Liver (tissue), 9 donors: ENCODE data around the gene HEBP2. TPM values are rescaled to one million over a fixed set of nuclear protein-coding genes. Genes with fewer than 3 reads are reported as not detected.

Source experiments
- DNase-seq: peaks from one replicate; pipeline ENCODE4 v3.0.0-alpha.2; 2017; ENCODE audit warnings: low spot score
- H3K27ac ChIP-seq, 2 donors: one replicate each; pipeline ENCODE4 v1.7.0; 2013; ENCODE audit warnings: inconsistent platforms in 2 of 2, low read length in 2 of 2, control low read depth in 1 of 2, low read depth in 1 of 2, mild to moderate bottlenecking in 1 of 2
- H3K27me3 ChIP-seq, 4 donors: one replicate each; pipeline versions ENCODE4 v1.6.1 to v1.7.0; 2013; ENCODE audit warnings: low read length in 3 of 4, inconsistent platforms in 1 of 4, mild to moderate bottlenecking in 1 of 4, moderate library complexity in 1 of 4; ENCODE audit not compliant: control insufficient read depth in 4 of 4, insufficient read depth in 4 of 4
- H3K36me3 ChIP-seq, 4 donors: one replicate each; pipeline versions ENCODE4 v1.6.1 to v1.7.0; 2013; ENCODE audit warnings: low read length in 3 of 4, mild to moderate bottlenecking in 3 of 4, low read depth in 1 of 4, moderate library complexity in 1 of 4; ENCODE audit not compliant: control insufficient read depth in 4 of 4, insufficient read depth in 3 of 4
- H3K4me1 ChIP-seq, 4 donors: one replicate each; pipeline versions ENCODE4 v1.6.1 to v1.7.0; 2013; ENCODE audit warnings: low read length in 3 of 4, mild to moderate bottlenecking in 3 of 4, moderate library complexity in 1 of 4; ENCODE audit not compliant: control insufficient read depth in 4 of 4, insufficient read depth in 4 of 4
- H3K4me3 ChIP-seq, 3 donors: one replicate each; pipeline versions ENCODE4 v1.6.1 to v1.7.0; 2013; ENCODE audit warnings: low read length in 3 of 3, control low read depth in 1 of 3, low read depth in 1 of 3, mild to moderate bottlenecking in 1 of 3
- H3K9ac ChIP-seq, 2 donors: one replicate each; pipeline ENCODE4 v1.7.0; 2013; ENCODE audit warnings: low read length in 2 of 2, mild to moderate bottlenecking in 2 of 2, moderate library complexity in 2 of 2, control low read depth in 1 of 2, low read depth in 1 of 2
- H3K9me3 ChIP-seq, 4 donors: one replicate each; pipeline versions ENCODE4 v1.6.1 to v1.7.0; 2013; ENCODE audit warnings: low read length in 3 of 4; ENCODE audit not compliant: control insufficient read depth in 4 of 4
- ATF3 ChIP-seq: IDR thresholded peaks from 2 replicates; pipeline ENCODE4 v1.6.1; 2016; ENCODE audit warnings: antibody characterized with exemption
- CTCF ChIP-seq: fragments of 150-350 bp; IDR thresholded peaks from 2 replicates; pipeline ENCODE4 v1.5.1; 2017; ENCODE audit warnings: improper control_type of control experiment, low read depth, low read length; ENCODE audit not compliant: missing input control
- EGR1 ChIP-seq, 2 donors: IDR thresholded peaks; 2 replicates each; pipeline ENCODE4 v1.6.1; 2016 to 2018; ENCODE audit warnings: antibody characterized with exemption in 2 of 2, low read depth in 2 of 2
- FOXA1 ChIP-seq: IDR thresholded peaks from 2 replicates; pipeline ENCODE4 v1.6.1; 2016; ENCODE audit warnings: antibody characterized with exemption
- FOXA2 ChIP-seq: IDR thresholded peaks from 2 replicates; pipeline ENCODE4 v1.6.1; 2016; ENCODE audit warnings: antibody characterized with exemption
- GABPA ChIP-seq, 2 donors: IDR thresholded peaks in 1 of 2; conservative IDR thresholded peaks in 1 of 2; 2 replicates each; pipeline ENCODE4 v1.6.1; 2016; ENCODE audit warnings: antibody characterized with exemption in 2 of 2, mild to moderate bottlenecking in 1 of 2, moderate library complexity in 1 of 2
- HNF4A ChIP-seq, 2 donors: conservative IDR thresholded peaks; 2 replicates each; pipeline ENCODE4 v1.6.1; 2016; ENCODE audit warnings: antibody characterized with exemption in 2 of 2, mild to moderate bottlenecking in 2 of 2
- HNF4G ChIP-seq: IDR thresholded peaks from 2 replicates; pipeline ENCODE4 v1.6.1; 2016; ENCODE audit warnings: antibody characterized with exemption
- JUND ChIP-seq, 2 donors: IDR thresholded peaks; 2 replicates each; pipeline ENCODE4 v1.6.1; 2016; ENCODE audit warnings: antibody characterized with exemption in 2 of 2
- NR2F2 ChIP-seq: IDR thresholded peaks from 2 replicates; pipeline ENCODE4 v1.6.1; 2016; ENCODE audit warnings: antibody characterized with exemption
- RAD21 ChIP-seq, 2 donors: IDR thresholded peaks; 2 replicates each; pipeline ENCODE4 v1.6.1; 2016; ENCODE audit warnings: antibody characterized with exemption in 2 of 2, mild to moderate bottlenecking in 2 of 2
- SP1 ChIP-seq: IDR thresholded peaks from 2 replicates; pipeline ENCODE4 v1.6.1; 2018; ENCODE audit warnings: antibody characterized with exemption, mild to moderate bottlenecking
- TAF1 ChIP-seq: conservative IDR thresholded peaks from 2 replicates; pipeline ENCODE4 v1.6.1; 2016; ENCODE audit warnings: antibody characterized with exemption, mild to moderate bottlenecking
- YY1 ChIP-seq: IDR thresholded peaks from 2 replicates; pipeline ENCODE4 v1.6.1; 2016; ENCODE audit warnings: antibody characterized with exemption, mild to moderate bottlenecking
- ZBTB33 ChIP-seq: IDR thresholded peaks from 2 replicates; pipeline ENCODE4 v1.6.1; 2016; ENCODE audit warnings: antibody characterized with exemption
- WGBS: extraction: QIAGEN DNeasy Blood & Tissue Kit; methylation state at CpG from one replicate; pipeline ENCODE4 v1.1.7; 2013; 5-methylcytosine and 5-hydroxymethylcytosine counted together
- polyA plus RNA-seq, 2 donors: library from polyadenylated mRNA; stranded (reverse) in 1 of 2; unstranded in 1 of 2; fragments of 200-250 nt in 1 of 2; fragments of >200 nt in 1 of 2; fragmentation: Nextera tagmentation in 1 of 2; extraction: Ambion mirVana in 1 of 2; gene quantifications; one replicate each; pipeline versions ENCODE4 v1.2.1 to v1.2.3, GENCODE V29; 2013 to 2015
- total RNA-seq, 2 donors: library from RNA; depleted of rRNA; stranded (reverse); fragments of >200 nt; gene quantifications; one replicate each; pipeline ENCODE4 v1.2.3, GENCODE V29; 2014
- TF ChIP-seq, protein P1 (sequence below): IDR thresholded peaks from 2 replicates; pipeline ENCODE4 v1.6.1; 2016; ENCODE audit warnings: antibody characterized with exemption
- TF ChIP-seq, protein P2 (sequence below): IDR thresholded peaks from 2 replicates; pipeline ENCODE4 v1.6.1; 2016; ENCODE audit warnings: antibody characterized with exemption, mild to moderate bottlenecking
- donor health status: healthy.
- donor health status: healthy.
- donor health status: healthy.
- donor health status: healthy.
- donor health status: healthy.

HEBP2 gene
- total and polyA plus RNA-seq, 4 donors: 5.6 to 58.0 (median 16.8) TPM

- WGBS: 88% methylated on average over 3 of the region's 3 CpGs
- Histone ChIP-seq H3K27ac (no peak overlapping the region), H3K4me1 (peaks cover 1 to 25% (median 7%) of the 10 kb centered on the region in 4 donors), H3K4me3 (no peak overlapping the region), H3K9me3 (no peaks in the 10 kb centered on the region), H3K27me3 (no peaks in the 10 kb centered on the region), H3K36me3 (peaks cover 0 to 21% (median 16%) of the 10 kb centered on the region in 4 donors), H3K9ac (no peak overlapping the region)
- TF ChIP-seq FOXA1 (no peak), YY1 (no peak), FOXA2 (no peak), HNF4G (no peak), GABPA (IDR thresholded peaks at IDR 0.05 in 1 of 2, conservative IDR thresholded peaks at IDR 0.05 in 1 of 2) (no peak), NR2F2 (no peak), HNF4A (conservative IDR thresholded peaks at IDR 0.05) (no peak), CTCF (no peak), EGR1 (IDR thresholded peaks at IDR 0.05; ENCODE audit: low read depth in 2 of 2) (no peak), RAD21 (IDR thresholded peaks at IDR 0.05) (no peak), TAF1 (no peak), JUND (IDR thresholded peaks at IDR 0.05) (no peak), ZBTB33 (no peak), ATF3 (no peak), SP1 (no peak)
- TF ChIP-seq, protein P1, sequence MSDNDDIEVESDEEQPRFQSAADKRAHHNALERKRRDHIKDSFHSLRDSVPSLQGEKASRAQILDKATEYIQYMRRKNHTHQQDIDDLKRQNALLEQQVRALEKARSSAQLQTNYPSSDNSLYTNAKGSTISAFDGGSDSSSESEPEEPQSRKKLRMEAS: no peak
- TF ChIP-seq, protein P2, sequence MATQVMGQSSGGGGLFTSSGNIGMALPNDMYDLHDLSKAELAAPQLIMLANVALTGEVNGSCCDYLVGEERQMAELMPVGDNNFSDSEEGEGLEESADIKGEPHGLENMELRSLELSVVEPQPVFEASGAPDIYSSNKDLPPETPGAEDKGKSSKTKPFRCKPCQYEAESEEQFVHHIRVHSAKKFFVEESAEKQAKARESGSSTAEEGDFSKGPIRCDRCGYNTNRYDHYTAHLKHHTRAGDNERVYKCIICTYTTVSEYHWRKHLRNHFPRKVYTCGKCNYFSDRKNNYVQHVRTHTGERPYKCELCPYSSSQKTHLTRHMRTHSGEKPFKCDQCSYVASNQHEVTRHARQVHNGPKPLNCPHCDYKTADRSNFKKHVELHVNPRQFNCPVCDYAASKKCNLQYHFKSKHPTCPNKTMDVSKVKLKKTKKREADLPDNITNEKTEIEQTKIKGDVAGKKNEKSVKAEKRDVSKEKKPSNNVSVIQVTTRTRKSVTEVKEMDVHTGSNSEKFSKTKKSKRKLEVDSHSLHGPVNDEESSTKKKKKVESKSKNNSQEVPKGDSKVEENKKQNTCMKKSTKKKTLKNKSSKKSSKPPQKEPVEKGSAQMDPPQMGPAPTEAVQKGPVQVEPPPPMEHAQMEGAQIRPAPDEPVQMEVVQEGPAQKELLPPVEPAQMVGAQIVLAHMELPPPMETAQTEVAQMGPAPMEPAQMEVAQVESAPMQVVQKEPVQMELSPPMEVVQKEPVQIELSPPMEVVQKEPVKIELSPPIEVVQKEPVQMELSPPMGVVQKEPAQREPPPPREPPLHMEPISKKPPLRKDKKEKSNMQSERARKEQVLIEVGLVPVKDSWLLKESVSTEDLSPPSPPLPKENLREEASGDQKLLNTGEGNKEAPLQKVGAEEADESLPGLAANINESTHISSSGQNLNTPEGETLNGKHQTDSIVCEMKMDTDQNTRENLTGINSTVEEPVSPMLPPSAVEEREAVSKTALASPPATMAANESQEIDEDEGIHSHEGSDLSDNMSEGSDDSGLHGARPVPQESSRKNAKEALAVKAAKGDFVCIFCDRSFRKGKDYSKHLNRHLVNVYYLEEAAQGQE: no peak
- DNase-seq: no peak
Observed at GRCh38 chr6:138417493-138418117, 13.6 kb downstream of the HEBP2 start.
